HepG2 (cell line): ENCODE results near the gene TMEM145. TPM values are rescaled to one million over a fixed set of nuclear protein-coding genes. Genes with fewer than 3 reads are reported as not detected.

ENCODE experiments used
- ATAC-seq: fragments of 200-7000 bp; cut with Tn5 transposase; 3 replicates; pipeline ENCODE4 v1.9.1; 2020; ENCODE audit warnings: mild to moderate bottlenecking, moderate library complexity
- BruUV-seq: library from RNA; stranded (reverse); fragments of 400-500 nt; replicated peaks from 2 replicates; lab custom pipeline; 2021; lab: Mats Ljungman, UMichigan
- CTCF ChIA-PET: fragments of 300-600 bp; formaldehyde crosslinking; extraction: SDS; loops from one replicate; lab custom pipeline; 2021; ENCODE audit warnings: low total read pairs, inconsistent platforms, low intra/inter-chr PET ratio; lab: Yijun Ruan, JAX
- POLR2A ChIA-PET: fragments of 350-600 bp; sonication (Branson Sonifier 250); formaldehyde crosslinking; loops from one replicate; lab custom pipeline; 2020; ENCODE audit warnings: antibody characterized with exemption, inconsistent platforms; lab: Yijun Ruan, JAX
- DNase-seq: peaks from one replicate; pipeline ENCODE4 v3.0.0-alpha.2; 2015; ENCODE audit warnings: low spot score
- FAIRE-seq: peaks from 3 replicates; lab custom pipeline; 2011; peaks lifted over from hg19 to GRCh38; lab: Jason Lieb, UNC
- H2AFZ ChIP-seq: one replicate; pipeline ENCODE4 v1.6.1; 2011; ENCODE audit warnings: low read length, inconsistent platforms
- H3K27ac ChIP-seq: fragments of 300-600 bp; 3 replicates; pipeline ENCODE4 v1.8.0; 2011; ENCODE audit warnings: mixed run types, mild to moderate bottlenecking, mixed read lengths, low read length, inconsistent platforms; ENCODE audit not compliant: insufficient read depth; ENCODE audit errors: extremely low read length
- H3K27me3 ChIP-seq, 2 experiments: fragments of 200-600 bp in 1 of 2; 2 replicates in 1 of 2; 3 replicates in 1 of 2; pipeline versions ENCODE4 v1.6.0 to v1.8.0; 2011; ENCODE audit warnings: low read length in 2 of 2, mild to moderate bottlenecking in 2 of 2, moderate library complexity in 2 of 2, inconsistent platforms in 1 of 2; ENCODE audit not compliant: insufficient read depth in 2 of 2, control insufficient read depth in 1 of 2
- H3K36me3 ChIP-seq, 2 experiments: fragments of 200-600 bp in 1 of 2; replicated peaks in 1 of 2; 2 replicates in 1 of 2; 3 replicates in 1 of 2; pipeline versions ENCODE4 v1.5.1 to v1.8.0; 2011; ENCODE audit warnings: low read length in 2 of 2, inconsistent platforms in 1 of 2; ENCODE audit not compliant: insufficient read depth in 2 of 2, control insufficient read depth in 1 of 2
- H3K4me1 ChIP-seq: 2 replicates; pipeline ENCODE4 v1.5.1; 2012; ENCODE audit warnings: low read length, inconsistent platforms; ENCODE audit not compliant: insufficient read depth
- H3K4me2 ChIP-seq: 2 replicates; pipeline ENCODE4 v1.6.0; 2011; ENCODE audit warnings: low read depth, low read length, inconsistent platforms
- H3K4me3 ChIP-seq, 3 experiments: fragments of 200-600 bp in 1 of 3; sonication (generic), shearing (Covaris generic) in 1 of 3; replicated peaks in 1 of 3; 2 replicates each; pipeline ENCODE4 v1.5.1; 2011 to 2016; ENCODE audit warnings: low read length in 3 of 3, inconsistent platforms in 2 of 3, low read depth in 2 of 3, mild to moderate bottlenecking in 2 of 3, control low read depth in 1 of 3, mixed read lengths in 1 of 3; ENCODE audit not compliant: insufficient read depth in 1 of 3
- H3K79me2 ChIP-seq: one replicate; pipeline ENCODE4 v1.6.1; 2011; ENCODE audit warnings: low read length, inconsistent platforms; ENCODE audit not compliant: insufficient read depth
- H3K9ac ChIP-seq: 2 replicates; pipeline ENCODE4 v1.6.0; 2011; ENCODE audit warnings: mild to moderate bottlenecking, low read depth, low read length, inconsistent platforms; ENCODE audit not compliant: insufficient read depth
- H3K9me3 ChIP-seq: 2 replicates; pipeline ENCODE4 v1.5.1; 2012; ENCODE audit warnings: mild to moderate bottlenecking, low read length
- H4K20me1 ChIP-seq: 2 replicates; pipeline ENCODE4 v1.6.0; 2011; ENCODE audit warnings: inconsistent platforms, mild to moderate bottlenecking, low read length, moderate library complexity; ENCODE audit not compliant: insufficient read depth
- FOXM1 ChIP-seq: sonication (generic); formaldehyde crosslinking; IDR thresholded peaks from 2 replicates; pipeline ENCODE4 v1.5.0; 2020; ENCODE audit warnings: missing genetic modification reagents
- IKZF5 ChIP-seq: IDR thresholded peaks from 2 replicates; pipeline ENCODE4 v1.6.1; 2018; ENCODE audit warnings: missing genetic modification reagents, mild to moderate bottlenecking, missing compliant biosample characterization
- MTERF4 ChIP-seq: sonication (generic); formaldehyde crosslinking; IDR thresholded peaks from 2 replicates; pipeline ENCODE4 v1.8.0; 2023; ENCODE audit warnings: mild to moderate bottlenecking, missing genetic modification reagents
- RXRA ChIP-seq: sonication (generic); formaldehyde crosslinking; IDR thresholded peaks from 2 replicates; pipeline ENCODE4 v1.5.1; 2020; ENCODE audit warnings: missing genetic modification reagents
- SOX5 ChIP-seq: IDR thresholded peaks from 2 replicates; pipeline ENCODE4 v1.6.1; 2016; ENCODE audit warnings: borderline replicate concordance
- ZBTB38 ChIP-seq: sonication (generic); formaldehyde crosslinking; IDR thresholded peaks from 2 replicates; pipeline ENCODE4 v1.5.1; 2020; ENCODE audit warnings: mild to moderate bottlenecking, missing genetic modification reagents
- ZNF337 ChIP-seq: sonication (generic); formaldehyde crosslinking; IDR thresholded peaks from 2 replicates; pipeline ENCODE4 v1.5.1; 2020; ENCODE audit warnings: missing genetic modification reagents, low read depth, mild to moderate bottlenecking, borderline replicate concordance
- ZNF382 ChIP-seq: sonication (generic); formaldehyde crosslinking; IDR thresholded peaks from 2 replicates; pipeline ENCODE4 v1.5.0; 2020; ENCODE audit warnings: missing genetic modification reagents, mild to moderate bottlenecking, borderline replicate concordance
- ZNF407 ChIP-seq: sonication (generic); formaldehyde crosslinking; IDR thresholded peaks from one replicate; pipeline ENCODE4 v1.5.1; 2020; ENCODE audit warnings: mild to moderate bottlenecking, missing genetic modification reagents; ENCODE audit errors: not compliant biosample characterization
- ZSCAN5A ChIP-seq: sonication (generic); formaldehyde crosslinking; IDR thresholded peaks from 2 replicates; pipeline ENCODE4 v1.8.0; 2022; ENCODE audit warnings: mild to moderate bottlenecking, missing genetic modification reagents, borderline replicate concordance
- WGBS: methylation state at CpG from one replicate; pipeline ENCODE4 v1.1.6; 2017; ENCODE audit warnings: low lambda C conversion rate; 5-methylcytosine and 5-hydroxymethylcytosine counted together
- in situ Hi-C: cut with HindIII; loops from 2 replicates; pipeline ENCODE4 v1.10.0; 2017; ENCODE audit warnings: low pct_unique_long_range_greater_than_20kb; ENCODE audit not compliant: extremely low pct_ligation_motif_present
- intact Hi-C: fragments of 100-400 bp; cut with micrococcal nuclease; formaldehyde crosslinking; loops from one replicate; pipeline ENCODE4 v1.10.0; 2022; ENCODE audit not compliant: unreplicated experiment
- polyA plus RNA-seq, 8 experiments: library from polyadenylated mRNA; depleted of rRNA in 3 of 8; stranded (reverse) in 7 of 8; unstranded in 1 of 8; fragments of >200 nt; fragmentation: Illumina TruSeq in 4 of 8; extraction: Trizol in 4 of 8; gene quantifications; 2 replicates each; pipeline versions ENCODE4 v1.2.1 to v1.2.3, GENCODE V29; 2011 to 2016; ENCODE audit warnings: low read depth in 4 of 8, missing spikeins in 1 of 8, mixed read lengths in 1 of 8; ENCODE audit not compliant: insufficient read depth in 1 of 8
- total RNA-seq, 5 experiments: library from RNA; depleted of rRNA; stranded (reverse); fragments of >200 nt; fragmentation: Illumina TruSeq; extraction: Trizol; gene quantifications; 2 replicates each; pipeline ENCODE4 v1.2.3, GENCODE V29; 2016; ENCODE audit warnings: low read depth in 1 of 5

The TMEM145 gene
- total and polyA plus RNA-seq, 2 of the 13 experiments (the other 11 are each of a cell fraction or from before 2014, with no cell fraction given) = 0.07 to 5.1 TPM

- ChIA-PET CTCF (interaction anchor here (1.0 to 1.9 kb wide), 4 partner anchors 8 to 35 kb away, joined by 3 to 7 read pairs (median 6); no protein-coding TSS in a partner anchor), POLR2A (interaction anchor here (1.4 to 7.4 kb wide), 5 partner anchors 9 to 34 kb away, joined by 3 to 117 read pairs (median 25); partner anchors contain the start of genes CIC and GSK3A)
- H3K4me2 ChIP-seq = peak overlapping the region; percentile 86
- H3K27ac ChIP-seq = peak overlapping the region; percentile 72
- DNase-seq (no peak), ATAC-seq (no peak), FAIRE-seq (no peak)
- no peaks in the 10 kb centered on the region for H3K27me3 ChIP-seq
- BruUV-seq = no TSS peak
- 25% methylated on average over 6 of the region's 6 CpGs for WGBS
- in situ Hi-C loops (no loop called here), intact Hi-C loops (loop anchor here (2.0 kb wide), 1 partner anchor 59 kb away; the partner anchor contains the start of gene ZNF526)
- H3K4me3 ChIP-seq = peak overlapping the region; percentile 70 to 83 (median 73)
- peak overlapping the region; percentile 73 for H3K9ac ChIP-seq
- H3K4me1 ChIP-seq = peaks cover 51% of the 10 kb centered on the region
- H2AFZ ChIP-seq = no peak overlapping the region
- H4K20me1 ChIP-seq = no peaks in the 10 kb centered on the region
- no peaks in the 10 kb centered on the region for H3K9me3 ChIP-seq
- H3K79me2 ChIP-seq = peaks cover 11% of the 10 kb centered on the region
- peaks cover 4 to 8% of the 10 kb centered on the region in 2 experiments; a peak in 2 of 5 replicates for H3K36me3 ChIP-seq
- TF ChIP-seq MTERF4 (0 out of 2 replicates have a peak, but pooled peaks have one; percentile 10), ZSCAN5A (CRISPR knock-in tag) (no peak), ZNF382 (no peak), IKZF5 (CRISPR knock-in tag) (no peak), ZBTB38 (CRISPR knock-in tag) (peak; percentile 44; the same call in 1 of the 2 replicates), RXRA (CRISPR knock-in tag) (0 out of 2 replicates have a peak, but pooled peaks have one; percentile 18), SOX5 (CRISPR knock-in tag) (0 out of 2 replicates have a peak, but pooled peaks have one; percentile 16), ZNF337 (CRISPR knock-in tag) (0 out of 2 replicates have a peak, but pooled peaks have one; percentile 11), FOXM1 (CRISPR knock-in tag) (0 out of 2 replicates have a peak, but pooled peaks have one; percentile 18), ZNF407 (peak; percentile 22)
These were observed 33.8 kb upstream of the TMEM145 start for GRCh38 chr19:42279155-42279901.
